SK-N-SH (cell line): Measurements from ENCODE around the gene OR2K2.

Source experiments
- CTCF ChIP-seq: fragments of 200-600 bp; sonication (generic); IDR thresholded peaks from 2 replicates; pipeline ENCODE4 v1.6.1; 2017; ENCODE audit warnings: antibody characterized with exemption, mild to moderate bottlenecking, moderate library complexity
- REST ChIP-seq: IDR thresholded peaks from 2 replicates; pipeline ENCODE4 v1.6.1; 2012; ENCODE audit warnings: mild to moderate bottlenecking, low read depth, low read length, moderate library complexity
- SIN3A ChIP-seq: IDR thresholded peaks from 2 replicates; pipeline ENCODE4 v1.6.1; 2012; ENCODE audit warnings: low read depth, mild to moderate bottlenecking, low read length, moderate library complexity, borderline replicate concordance
- USF2 ChIP-seq: fragments of 150-350 bp; IDR thresholded peaks from 2 replicates; pipeline ENCODE4 v1.6.1; 2017; ENCODE audit warnings: antibody characterized with exemption, low read length, low read depth, borderline replicate concordance

- no peak for TF ChIP-seq SIN3A
- no peak for TF ChIP-seq CTCF
- no peak for TF ChIP-seq REST
- no peak for TF ChIP-seq USF2
These were observed 22.5 kb upstream of the OR2K2 start for GRCh38 chr9:111352545-111352944.
